ENCODE results near the gene PTPRD.

PTPRD gene

GRCh38 chr9:10045598-10045997, 567.2 kb downstream of the PTPRD start:
- DNase-seq = peak; percentile 9 to 36

GRCh38 chr9:10041726-10042229, 571.0 kb downstream of the PTPRD start:
- no peak for DNase-seq

DNA sequence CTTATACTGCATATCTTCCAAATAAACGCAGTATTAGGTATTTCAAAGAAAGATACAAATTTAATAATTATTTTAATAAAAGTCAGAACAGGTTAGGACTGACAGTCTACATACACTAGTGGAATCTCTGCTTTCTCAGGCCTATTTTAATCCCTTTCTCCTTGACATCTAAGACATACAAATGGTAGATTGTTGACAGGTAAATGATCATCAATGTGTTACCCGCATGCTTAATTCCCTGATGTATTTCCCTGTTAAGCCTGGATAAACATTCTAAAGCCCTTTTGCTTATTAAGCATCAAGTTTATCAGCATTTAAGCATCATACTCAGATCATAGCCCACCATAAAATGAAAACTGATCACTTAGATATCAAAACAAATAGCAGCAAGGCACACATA, 576.7 kb downstream of the PTPRD start:
- DNase-seq = no peak

DNA sequence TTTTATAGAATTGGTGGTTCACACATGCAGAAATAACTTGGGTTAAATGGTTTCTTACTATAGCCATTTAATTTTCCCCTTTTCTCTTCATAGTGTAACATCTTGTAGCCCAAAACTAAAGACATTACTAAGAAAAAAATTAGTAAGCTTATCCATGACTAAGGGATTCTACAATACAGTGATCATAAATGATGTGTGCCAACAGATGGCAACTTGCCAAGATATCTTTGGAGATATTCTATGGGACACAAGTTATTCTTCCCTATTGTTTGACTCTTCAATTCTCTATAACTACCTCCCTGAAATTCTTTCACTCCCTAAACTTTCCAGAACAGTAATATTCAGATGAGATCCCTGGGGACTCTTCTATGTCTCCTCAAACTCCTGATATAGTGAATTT, 580.6 kb downstream of the PTPRD start:
- DNase-seq = no peak

- peak; percentile 53 to 58 for DNase-seq
These were observed 586.3 kb downstream of the PTPRD start for GRCh38 chr9:10026443-10026984.

DNA sequence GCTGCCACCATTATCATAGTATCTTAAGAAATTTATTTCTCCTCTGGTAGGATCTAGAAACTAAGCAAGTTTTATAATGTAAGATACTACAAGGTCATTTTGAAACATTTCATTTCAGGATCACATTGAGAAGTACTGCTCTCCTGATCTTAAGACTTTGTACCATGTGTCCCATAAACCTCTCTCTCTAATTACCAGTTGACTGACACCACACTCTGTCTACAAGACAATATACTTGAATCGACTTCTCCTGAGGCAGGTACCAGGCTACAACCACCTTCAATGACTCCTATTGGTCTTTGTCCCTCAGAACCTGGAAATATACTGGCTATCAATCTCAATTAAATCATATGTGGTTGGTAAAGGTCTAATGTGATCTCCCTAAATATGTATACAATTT, 597.0 kb downstream of the PTPRD start:
- no peak for DNase-seq

GRCh38 chr9:10014889-10015288, 597.9 kb downstream of the PTPRD start:
- DNase-seq = no peak

DNA sequence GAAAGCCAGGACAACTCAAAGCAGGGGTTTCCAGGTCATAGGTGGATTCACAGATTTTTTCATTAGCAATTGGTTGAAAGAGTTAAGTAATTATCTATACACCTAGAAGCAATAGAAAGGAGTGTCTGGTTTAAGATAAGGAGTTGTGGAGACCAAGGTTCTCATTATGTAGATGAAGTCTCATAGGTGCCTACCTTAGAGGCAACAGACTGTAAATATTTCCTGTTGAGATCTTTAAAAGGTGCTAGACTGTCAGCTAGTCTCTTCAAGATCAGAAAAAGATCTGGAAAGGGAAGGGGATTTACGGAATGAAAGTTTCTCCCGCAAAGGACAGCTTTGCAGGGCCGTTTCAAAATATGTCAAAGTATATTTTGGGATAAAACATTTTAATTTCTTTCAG, 603.4 kb downstream of the PTPRD start:
- DNase-seq = no peak

DNA sequence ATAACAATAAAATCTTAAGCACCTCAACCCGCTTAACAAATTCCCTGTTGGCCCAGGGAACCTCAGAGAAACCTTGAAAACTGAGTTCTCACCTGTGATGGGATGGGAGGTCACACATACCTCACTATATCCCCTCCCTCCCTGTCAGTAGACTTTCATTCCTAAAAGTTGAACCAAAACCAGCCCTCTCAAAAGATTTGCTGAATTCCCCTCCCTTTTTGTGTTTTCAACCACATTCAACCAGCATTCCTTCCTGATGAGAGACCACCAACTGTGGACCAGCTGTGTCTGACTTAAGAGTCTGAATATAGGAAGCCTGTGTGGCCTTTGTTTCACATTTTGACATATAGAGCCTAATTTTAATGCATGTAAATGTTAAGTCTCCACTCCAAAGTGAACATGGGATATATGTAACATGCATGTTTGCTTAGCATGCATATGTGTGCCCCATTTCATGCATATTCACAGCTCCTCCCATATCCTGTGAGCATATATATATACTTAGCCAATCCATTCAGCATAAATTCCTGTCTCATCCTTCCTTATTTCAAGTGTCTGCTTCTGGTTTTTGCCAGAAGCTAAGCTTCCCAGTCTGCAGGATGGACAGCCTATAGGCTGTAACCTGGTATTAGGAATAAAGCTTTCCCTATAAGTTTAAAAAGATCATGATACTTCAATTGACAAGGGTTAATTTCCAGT, 604.6 kb downstream of the PTPRD start:
- DNase-seq = no peak

DNA sequence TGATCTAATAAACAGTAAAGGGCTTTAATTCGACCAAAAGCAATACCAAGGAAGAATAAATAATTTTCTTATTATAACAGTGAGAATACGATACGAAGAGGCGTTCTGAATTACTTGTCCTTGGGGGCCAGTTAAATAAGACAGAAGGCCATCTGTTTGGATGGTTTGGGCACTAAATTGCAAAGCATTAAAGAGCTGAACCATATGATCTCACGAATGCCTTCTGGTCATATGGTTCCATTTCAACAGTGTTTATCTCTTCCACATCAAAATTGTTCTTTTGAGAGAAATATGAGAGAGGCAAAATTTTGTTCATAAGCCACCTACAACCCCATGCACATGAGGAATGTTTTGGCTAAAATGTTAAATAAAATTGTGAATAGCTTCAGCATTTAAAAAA, 605.4 kb downstream of the PTPRD start:
- no peak for DNase-seq

DNA sequence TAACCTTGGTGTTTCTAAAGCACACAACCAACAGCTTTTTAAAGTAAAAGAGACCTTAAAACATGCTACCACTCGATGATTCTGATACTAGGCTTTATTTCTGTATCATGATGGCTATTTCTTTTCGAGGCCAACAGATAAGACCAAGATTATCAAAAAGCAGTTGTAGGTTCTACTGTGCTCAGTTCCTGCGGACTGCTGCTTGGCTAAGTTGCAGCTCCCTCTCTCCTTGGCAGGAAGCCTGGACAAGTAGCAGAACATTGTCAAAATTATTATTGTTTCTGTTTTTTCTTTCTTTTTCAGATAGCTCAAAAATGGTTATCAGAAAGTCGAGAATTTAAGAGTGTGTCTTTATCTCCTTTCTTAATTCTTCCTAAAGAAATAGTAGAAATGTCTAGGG, 607.6 kb downstream of the PTPRD start:
- no peak for DNase-seq

- DNase-seq = no peak
These were observed 609.8 kb downstream of the PTPRD start for GRCh38 chr9:10003047-10003446.

DNA sequence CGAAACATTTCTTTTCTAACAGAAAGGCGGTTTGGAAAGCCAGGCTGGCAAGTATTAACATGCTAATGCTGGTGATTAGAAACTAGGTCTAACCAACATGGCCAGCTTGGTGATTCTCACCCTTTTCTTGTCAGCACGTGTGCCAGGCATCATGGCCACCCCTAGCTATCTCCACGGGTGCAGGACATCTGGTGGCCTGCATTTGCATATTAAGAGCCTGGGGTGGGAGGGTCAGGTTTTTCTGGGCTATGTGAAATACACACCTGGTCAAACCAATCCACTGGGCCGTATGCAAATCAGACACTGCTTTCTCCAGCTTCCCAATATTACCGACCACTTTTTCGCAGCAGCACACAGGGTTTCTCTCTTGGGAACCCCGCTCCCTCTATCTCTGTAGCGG, 612.1 kb downstream of the PTPRD start:
- DNase-seq = no peak

GRCh38 chr9:9998491-9999287, 614.1 kb downstream of the PTPRD start:
- DNase-seq = peak; percentile 41 to 46

- no peak for DNase-seq
These were observed 615.2 kb downstream of the PTPRD start for GRCh38 chr9:9997585-9997984.

GRCh38 chr9:9996259-9996658, 616.5 kb downstream of the PTPRD start:
- DNase-seq = no peak

DNA sequence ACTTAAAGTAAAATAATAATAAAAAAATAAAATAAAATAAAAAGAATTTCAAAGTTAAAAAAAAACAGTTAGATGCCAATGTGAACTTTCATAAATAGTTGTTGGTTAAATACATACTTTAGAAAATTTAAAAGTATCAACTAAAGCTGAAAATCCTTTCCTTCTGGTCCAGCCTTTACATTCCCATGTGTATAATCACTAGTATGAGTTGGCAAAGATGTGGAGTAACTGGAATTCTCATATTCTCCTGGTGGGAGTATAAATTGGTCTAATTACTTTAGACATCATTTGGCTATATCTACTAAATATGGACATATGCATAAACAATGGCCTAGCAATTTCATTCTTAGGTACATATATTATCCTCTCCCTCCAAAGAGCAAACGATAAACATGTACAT, 619.9 kb downstream of the PTPRD start:
- DNase-seq = no peak

GRCh38 chr9:9973062-9973461, 639.7 kb downstream of the PTPRD start:
- DNase-seq = no peak

DNA sequence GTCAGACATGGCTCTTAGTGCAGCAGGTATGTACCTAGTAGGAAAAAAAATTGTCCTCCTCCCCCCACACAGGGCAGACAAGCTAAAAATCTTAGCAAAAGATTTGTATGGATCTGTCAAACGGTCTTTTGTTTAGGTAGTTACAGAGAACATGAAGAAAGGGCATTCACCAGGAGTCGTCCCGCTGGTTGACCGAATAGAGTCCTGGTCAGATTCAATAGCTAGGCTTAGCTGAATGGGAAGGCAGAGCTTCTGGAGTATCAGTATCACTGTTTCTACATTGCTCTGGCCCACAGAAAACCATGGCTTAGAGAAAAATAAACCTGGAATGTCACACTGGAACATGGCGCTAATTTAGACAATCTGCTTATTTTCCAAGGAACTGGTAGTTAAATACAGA, 642.3 kb downstream of the PTPRD start:
- no peak for DNase-seq

DNA sequence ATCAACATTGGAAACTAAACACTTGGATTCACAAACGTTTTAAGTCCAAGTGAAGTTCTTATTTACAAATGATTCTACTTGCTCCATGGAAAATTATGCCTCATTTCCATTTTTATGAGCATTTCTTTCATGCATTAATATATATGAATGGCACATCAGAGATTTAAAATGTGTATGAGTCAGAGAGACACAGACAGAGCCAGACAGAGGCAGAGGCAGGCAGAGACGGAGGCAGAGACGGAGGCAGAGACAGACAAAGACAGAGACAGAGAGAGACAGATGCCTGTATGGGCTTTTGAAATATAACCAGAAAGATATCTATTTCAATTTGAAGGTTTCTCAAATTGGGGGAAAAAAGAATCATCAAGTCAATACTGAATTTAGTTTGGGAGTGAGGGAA, 649.0 kb downstream of the PTPRD start:
- no peak for DNase-seq

- DNase-seq = no peak
These were observed 650.9 kb downstream of the PTPRD start for GRCh38 chr9:9961934-9962333.

- DNase-seq = no peak
These were observed 651.3 kb downstream of the PTPRD start for GRCh38 chr9:9961487-9961886.

DNA sequence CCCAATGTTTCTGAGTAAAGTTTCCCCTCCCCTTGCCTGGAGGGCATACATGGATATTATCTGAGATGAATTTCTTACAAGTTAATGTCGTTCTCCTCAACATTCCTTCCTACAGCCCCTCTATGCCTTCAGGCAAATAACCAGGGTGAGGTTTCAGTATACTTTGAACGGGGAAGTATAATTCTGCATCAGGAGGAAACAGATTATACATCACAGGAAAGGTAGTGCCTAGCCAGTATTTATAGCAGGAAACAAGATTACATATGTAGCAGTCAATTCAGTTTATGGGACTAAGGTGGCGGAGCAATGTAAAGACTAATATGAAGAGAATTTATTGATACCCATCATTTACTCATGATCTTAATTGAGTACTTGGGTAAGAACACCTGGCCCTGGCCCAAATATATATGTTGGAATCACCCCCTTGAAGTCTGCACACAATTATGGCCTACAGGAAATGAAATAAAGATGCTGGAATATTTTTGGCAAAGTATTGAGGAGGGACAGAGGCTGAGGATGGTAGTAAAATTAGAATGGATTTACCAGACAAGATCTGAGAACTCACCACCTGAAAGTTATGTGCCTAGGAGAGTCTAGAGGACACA, 661.1 kb downstream of the PTPRD start:
- no peak for DNase-seq

DNA sequence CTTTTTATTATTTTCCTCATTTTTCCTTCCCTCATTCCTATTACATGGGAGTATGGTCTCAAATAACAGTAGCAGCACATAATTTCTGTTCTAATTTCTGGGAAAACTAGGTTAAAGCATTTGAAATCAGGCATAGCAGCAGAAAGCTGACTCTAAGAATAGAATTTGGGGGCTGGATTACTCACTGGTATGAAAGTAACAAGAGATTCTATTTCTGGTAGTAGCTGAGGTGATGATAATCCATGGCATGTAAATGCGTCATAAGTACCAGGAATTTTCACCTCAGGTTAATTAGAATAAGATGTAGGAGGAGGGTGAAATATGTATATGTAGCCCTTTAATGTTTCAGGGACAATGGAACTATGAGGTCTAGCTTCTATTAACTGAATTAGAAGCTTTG, 662.0 kb downstream of the PTPRD start:
- DNase-seq = no peak

Measured in Kasumi-1 (cell line).